HG02981 (cell line): ENCODE data around the gene STK24.

Experiments used
- ATAC-seq: cut with Tn5 transposase; IDR thresholded peaks from one replicate; pipeline ENCODE4 v1.9.1; 2021; ENCODE audit warnings: mild to moderate bottlenecking, moderate library complexity; ENCODE audit not compliant: unreplicated experiment

STK24 gene

DNA sequence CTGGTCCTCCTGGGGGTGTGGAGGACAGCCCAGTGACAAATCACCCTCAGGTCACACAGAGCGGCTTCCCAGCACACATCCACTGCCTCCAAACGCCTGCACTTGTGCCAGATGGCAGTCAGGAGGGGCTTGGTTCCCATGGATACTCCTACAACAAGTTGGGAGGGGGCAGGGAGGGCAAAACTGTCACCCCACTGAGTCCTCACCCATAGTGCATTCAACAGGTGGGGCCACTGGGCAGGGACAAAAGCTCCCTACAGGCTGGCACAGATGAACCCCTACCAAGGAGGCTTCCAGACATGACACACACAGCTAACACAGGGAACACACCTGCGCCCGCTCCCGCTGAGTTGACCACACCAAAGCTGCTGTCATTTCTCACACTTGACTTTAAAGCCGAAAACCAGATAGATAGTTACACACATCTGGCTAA is 120.5 kb downstream of the STK24 start:
- ATAC-seq: no peak

DNA sequence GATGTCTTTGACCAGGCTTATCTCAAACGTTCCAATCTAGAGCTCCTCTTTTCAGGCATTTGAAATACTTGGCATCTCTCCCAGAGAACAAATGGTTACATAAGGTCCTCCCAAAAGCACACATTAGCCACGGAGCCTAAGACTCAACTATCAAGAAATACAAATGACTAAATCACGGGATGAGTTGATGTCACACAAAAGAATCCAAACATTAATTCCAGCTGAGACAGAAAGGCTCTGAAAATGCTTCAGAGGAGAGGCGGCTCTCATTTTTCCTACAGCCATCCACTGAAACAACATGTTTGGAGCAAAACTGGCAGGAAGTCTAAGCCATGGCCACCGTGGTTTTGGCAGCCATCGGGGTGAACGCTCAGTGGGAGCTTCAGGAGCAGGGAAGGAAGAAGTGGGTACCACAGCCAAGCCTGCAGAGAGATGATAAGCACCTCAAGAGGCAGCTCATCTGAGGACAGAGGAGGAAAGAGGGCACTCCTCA is 122.5 kb downstream of the STK24 start:
- no peak for ATAC-seq

DNA sequence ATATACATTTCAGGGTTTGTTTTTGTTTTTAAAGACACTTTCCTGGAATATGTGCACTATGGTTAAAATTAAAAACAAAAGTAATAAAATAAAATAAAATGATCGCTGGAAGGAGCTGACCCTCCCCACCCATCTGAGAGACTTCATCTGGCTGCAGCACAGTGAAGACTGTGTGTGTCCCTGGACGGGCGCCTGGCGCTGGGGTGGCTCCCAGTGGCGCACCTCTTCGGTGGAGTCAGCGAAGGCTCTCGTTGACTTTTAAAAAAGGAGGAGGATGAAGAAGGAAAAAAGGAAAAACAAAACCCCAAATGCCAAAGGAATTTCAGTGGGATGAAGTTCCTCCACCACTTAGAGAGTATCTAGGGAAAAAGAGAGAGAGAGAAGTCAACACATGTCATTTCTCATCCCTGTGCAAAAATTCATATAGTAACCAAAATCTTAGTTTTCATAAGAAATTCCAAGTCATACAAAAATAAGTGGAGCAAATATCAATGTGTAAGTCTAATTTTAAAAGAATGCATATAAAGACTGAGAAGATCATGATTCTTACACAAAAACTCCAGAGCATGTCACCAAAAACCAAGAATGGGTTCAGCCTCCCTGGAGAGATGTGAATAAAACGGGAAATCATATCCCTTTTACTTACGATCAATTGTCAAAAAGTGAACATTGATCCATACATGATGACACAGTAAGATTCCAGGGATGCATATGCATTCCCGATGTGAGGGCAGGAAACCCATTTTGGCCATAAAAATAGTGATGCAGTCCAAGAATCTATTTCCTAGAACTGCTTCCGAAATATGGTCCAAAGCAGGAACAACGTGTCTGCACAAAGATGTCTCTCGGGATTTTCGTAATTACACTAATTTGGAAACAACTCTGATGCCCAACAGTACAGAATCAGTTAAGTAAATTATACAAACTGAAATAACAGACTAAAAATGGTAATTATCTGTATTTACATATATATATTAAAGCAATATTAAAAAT is 123.8 kb downstream of the STK24 start:
- ATAC-seq: no peak

DNA sequence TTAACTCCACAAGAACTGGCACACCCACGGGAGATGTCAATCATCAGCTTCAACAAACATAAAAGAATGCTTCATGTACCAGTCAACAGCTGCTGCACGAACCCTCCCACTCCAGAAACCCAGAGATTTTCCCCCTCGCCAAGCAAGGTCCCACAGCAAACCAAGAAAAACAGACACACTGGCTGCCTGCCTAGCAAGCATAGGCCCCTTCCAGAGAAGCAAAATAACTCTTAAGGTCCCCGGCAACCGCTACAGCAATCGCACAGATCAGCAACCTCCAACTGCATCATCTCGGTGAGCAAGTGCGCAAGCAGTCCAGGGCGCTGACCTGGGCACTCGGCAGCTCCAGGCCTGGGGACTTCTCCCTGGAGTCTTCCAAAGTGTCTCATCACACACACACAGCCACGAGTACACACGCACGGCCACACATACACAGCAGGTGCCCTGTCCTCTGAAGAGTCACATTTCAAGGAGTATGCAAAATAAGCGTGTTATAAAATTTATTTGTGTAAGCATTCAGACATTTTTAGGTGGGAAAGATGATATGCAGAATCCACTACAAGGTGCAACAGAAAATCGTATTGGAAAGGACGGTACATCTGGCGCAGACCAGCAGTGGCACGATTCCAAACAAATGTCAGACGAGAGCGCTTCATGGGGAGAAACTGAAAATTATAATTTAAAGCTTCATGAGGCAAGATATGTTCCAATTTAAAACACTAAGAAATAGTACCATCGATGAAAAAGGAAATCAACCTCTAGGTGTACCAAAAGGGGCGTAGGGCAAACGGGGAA is 125.0 kb downstream of the STK24 start:
- ATAC-seq: no peak

DNA sequence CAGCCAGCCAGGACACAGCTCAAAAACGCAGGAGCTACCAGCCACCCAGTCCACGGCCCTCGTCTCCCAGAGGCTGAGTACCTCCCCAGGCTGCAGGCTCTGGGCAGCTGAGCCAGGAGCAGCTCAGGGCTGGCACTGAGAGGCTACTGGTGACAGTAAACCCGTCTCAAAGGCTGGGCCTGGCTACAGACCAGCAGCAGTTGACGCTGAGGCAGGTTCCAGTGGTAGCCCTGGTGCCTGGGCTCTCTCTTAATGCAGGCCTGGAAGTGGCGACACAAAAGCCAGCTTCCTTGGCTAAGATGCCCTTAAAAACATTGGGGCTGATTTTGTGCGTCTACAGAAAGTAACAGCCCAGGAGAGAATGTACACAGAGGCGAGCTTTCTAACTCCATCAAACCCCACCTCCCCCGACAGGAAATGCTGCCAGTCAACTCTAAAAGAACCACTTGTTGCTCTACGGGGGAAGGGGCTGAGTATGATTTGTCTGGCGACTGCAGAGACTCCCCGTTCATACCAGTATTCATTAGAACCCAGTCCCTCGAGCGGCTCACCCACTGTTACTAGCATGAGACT is 126.3 kb downstream of the STK24 start:
- ATAC-seq: no peak

DNA sequence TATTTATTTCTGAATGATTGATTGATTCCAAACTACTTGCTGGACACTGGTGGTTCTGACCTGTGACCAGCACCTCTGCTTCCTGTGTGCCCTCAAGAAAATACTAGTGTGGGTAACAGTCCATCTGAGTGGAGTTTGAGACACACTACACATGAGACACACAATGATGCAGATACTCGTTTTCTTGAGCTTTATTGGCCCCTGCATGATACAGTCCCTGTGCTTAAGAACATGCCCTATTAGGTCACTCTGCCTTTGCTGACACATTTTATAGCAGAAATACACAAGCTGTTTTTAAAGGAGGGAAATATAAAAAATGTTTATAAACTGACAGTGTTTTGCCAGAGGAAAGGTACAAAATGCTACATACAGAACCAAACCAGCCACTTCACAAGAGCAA is 126.9 kb downstream of the STK24 start:
- ATAC-seq: no peak

DNA sequence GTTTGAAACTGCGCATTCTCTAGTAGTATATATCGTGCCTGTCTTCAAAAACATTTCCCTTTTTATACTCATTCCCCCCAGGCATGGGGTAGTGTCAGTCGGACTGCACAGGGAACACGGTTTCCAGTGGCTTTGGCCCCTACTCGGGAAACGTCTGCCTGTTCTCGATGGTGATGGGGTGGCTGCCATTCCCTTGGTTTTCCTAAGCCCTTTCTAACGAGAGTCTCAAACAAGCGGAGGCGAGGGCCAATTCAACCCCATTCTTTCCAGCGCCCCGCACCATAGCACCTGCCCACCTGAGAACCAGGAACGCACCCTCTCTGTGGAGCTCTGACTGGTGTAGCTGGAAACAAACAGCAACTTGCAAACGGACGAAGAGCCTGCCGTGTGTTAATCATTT is 127.6 kb downstream of the STK24 start:
- no peak for ATAC-seq

DNA sequence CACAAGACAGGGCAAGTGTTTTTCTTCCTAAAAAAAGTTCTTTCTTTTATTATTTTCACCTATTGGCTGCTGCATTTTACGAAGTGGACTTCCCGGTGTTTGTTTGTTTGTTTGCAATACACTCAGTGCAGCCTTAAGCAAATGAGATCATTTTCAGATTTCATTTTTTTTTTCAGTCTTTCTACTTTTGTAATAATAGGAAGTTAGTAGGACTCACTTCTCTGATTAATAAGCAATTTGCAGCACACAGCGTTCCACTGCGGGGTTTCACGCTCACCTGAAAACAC is 128.3 kb downstream of the STK24 start:
- no peak for ATAC-seq

DNA sequence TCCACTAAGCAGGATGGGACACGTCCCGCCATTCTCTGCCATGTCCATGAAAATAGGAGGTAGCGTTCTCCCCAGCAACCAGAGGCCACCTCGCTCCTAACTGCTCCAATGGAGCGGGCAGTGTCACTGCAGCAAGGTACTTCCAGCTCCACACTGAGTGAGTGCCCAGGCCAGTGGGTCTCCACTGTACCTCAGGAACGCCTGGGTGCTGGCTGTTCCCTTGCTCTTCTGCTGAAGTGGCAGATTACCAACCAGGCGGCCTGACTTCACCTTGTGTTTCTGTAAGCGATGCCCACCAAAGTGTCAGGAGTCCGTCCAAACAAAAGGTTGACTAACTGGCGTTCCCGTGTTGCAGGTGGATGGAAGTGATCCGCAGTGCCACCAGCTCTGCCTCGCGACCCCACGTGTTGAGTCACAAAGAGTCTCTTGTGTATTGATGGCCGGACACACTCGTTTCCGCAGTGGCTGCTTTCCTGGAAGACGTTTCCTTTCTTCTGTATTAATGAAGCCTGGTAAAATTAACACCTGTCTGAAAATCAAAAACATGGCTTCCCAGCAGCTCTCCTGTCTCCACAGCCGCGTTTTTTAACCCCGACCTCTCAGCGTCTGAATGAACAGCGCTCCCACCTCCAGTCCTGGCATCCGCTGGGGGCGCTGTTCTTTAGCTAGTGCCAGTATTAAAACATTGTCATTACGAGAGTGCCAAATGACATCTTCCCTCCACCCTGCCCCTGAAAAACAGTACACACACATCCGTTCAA is 128.8 kb downstream of the STK24 start:
- no peak for ATAC-seq

DNA sequence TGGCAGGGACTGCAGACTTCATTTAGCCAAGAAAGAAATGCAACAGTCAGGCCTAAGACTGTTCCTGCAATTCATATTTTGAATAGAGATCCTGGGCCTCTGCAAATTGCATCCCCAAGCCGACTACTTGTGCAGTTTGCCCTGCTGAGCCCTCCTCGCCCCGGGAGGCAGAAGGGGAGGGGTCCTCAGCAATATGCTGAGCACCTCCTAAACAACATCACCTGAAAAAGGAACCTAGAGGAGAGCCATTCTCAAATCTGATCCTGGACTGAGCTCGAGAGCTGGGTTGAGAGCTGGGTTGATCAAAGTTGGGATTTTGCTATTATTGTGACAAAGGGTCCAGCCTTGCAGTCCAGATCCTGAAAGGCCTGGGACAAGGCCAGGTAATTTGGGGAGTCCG is 129.8 kb downstream of the STK24 start:
- no peak for ATAC-seq

DNA sequence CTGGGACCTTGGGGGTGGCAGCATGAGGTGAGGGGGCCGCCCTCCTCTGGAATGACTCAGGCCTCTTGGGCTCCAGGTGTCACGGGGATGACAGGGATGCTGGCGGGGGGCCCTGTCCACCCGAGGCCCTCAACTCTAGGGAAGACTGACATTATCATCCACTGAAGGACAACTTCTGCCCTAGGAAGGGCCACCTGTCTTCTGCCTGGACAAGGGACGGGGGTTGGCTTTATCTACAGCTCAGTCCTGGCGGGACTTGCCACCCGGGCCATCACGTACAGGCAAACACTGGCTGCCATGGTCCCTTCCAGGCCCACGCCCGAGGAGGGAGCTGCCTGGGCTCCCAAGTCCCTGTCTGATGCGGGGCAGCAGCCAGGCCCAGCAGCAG is 130.7 kb downstream of the STK24 start:
- no peak for ATAC-seq

DNA sequence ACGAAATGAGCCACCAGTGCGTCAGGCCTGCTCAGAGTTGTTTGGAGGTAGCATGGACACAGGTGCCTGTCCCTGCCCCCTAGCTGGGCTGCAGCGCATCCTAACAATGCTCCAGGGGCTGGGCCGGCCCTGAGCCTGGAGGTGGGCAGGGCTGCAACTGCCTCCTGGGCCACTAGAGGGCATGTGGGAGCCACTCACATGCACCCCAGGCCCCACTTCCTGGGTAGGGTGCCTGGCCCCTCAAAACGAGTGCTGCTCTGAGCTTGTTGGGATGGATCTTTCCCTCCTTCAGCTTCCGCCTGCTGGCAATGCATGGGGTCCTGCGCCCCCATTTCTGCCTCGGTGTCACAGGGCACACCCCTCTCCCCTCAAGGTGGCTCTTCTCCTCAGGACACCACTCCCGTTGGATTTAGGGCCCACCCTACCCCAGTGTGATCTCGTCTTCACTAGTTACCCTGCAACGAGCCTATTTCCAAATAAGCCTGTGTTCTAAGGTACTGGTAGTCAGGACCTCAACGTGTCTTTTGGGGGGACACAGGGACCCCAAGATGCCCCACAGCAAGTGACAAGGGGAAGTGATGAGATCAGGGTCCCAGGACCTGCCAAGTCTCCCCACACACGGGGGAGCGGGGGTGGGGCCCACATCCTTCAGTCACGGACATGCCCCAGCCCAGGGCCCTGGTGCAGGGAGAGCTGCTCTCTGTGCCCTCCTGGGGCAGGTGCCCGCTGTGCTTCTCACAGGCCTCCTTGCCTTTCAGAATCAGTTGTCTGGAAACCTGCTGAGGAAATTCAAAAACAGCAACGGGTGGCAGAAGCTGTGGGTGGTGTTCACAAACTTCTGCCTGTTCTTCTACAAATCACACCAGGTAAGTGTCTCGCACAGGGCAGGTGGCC is 131.3 kb downstream of the STK24 start:
- ATAC-seq: peak; percentile 91

DNA sequence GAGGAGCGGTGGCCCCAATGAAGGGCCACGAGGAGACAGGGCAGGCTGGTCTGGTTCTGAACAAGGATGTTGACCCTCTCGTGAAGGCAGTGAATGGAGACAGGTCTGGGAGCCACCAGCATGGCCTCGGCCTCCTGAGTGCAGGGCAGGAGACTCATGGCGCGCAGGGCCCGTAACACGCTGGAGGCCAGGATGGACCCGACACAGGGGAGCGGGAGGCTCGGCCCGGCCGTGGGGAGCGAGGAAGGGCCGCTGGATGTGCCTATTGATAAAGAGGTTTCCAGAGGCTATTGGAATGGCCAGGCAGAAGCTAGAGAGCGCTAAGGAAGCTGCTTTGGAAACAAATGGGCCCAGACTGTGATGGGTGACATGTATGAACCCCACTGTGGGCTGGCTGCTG is 132.5 kb downstream of the STK24 start:
- no peak for ATAC-seq

DNA sequence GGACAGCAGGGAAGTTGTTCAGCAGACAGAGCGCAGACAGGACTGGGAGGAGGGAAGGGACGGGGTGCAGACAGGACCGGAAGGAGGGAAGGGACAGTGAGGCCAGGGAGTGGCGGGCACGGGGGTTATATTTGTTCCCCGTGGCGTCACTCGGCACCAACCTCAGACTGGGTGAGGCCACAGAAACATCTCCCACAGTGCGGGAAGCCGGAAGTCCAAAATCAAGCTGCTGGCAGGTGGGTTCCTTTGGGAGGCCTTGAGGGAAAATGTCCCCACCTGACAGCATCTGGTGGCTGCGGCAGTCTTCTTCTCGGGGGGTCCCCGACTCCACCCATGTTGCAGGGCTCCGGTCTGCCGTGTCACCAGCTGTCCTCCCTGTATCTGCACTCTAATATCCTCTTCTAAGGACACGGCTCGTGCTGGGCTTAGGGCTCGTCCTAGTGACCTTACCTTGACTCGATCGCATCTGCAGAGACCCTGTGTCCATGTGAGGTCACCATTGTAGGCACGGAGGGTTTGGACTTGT is 133.0 kb downstream of the STK24 start:
- ATAC-seq: no peak

DNA sequence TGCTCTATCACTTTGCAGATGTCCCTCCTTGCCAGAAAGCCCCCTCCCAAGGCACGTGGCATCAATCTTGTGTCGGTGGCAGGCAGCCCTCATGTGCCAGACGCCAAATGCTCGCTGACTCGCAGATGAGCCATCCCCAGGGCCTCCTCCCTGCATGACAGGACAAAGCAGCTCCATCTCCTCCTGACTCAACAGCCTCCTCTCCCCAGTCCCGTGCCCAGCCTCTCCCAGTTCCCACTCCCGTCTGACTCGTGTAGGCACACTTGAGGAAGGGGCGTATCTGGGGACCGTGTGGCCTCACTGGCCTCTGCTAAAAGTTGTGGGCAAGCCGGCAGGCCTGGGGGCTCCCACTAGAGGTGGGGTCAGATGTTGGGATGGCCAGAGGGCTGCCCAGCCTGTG is 133.6 kb downstream of the STK24 start:
- ATAC-seq: no peak

DNA sequence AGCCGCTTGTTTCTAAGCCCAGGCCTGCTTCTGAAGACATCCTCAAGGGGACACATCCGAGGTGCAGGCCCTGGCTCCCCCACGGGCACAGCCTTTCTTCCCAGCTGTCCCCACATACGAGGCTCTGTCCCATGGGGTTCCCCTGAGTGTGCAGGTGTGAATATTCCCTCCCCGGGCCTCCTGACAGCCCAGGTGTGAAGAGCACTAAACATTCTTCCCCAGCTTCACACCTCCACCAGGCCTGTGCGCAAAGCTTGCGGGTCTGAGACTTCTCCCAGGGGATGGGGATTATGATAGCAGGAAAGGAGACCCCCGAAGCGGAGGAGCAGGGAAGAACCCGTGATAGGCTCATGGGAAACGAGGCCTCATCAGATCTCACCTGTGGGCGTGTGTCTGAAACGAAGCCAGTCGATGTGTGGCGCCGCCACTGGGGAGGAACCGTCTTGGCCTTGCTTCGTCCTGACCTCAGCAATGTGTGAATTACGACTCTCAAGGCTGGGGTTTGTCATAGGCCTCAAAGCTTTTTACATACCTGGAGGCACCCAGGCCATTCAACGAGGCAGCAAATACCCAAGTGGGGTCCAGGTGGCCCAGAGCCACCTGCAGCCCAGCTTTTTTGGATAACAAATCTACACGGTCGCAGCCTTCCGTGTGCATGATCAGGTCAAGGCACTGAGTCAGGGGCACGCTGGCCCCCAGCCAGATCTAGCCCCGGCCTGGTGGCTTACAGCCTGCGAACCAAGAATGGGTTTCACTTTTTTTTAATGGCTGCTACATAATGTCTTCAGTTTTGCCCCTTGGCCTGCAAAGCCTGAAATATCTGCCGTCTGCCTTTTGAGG is 134.3 kb downstream of the STK24 start:
- no peak for ATAC-seq

DNA sequence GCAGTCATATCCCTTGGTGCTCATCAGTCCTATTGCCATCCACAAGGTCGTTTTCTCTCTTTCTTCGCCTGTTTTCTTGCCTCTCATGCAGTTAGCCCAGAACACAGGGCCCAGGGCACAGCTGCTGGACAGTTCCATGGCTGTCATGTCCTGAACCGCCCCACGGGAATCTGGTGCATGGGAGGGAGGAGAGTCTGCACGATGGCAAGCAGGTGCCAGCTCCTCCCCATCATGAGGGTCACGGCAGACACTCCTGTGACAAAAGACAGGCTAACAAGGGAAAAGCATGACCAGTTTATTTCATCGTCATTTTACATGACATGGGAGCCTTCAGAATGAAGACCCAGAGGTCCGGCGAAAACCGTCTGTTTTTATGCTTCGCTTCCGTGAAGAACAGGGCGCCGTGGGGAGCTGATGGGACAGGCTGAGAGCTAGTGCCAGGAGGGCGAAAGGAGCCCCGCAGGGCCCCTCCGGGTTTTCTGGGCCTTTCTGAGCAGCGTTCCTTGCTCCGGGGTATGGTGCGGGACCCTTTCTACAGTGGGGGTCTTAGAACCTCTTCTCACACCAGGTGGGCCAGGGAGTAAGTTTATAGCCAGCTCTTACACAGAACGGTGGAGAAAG is 135.7 kb downstream of the STK24 start:
- ATAC-seq: no peak

DNA sequence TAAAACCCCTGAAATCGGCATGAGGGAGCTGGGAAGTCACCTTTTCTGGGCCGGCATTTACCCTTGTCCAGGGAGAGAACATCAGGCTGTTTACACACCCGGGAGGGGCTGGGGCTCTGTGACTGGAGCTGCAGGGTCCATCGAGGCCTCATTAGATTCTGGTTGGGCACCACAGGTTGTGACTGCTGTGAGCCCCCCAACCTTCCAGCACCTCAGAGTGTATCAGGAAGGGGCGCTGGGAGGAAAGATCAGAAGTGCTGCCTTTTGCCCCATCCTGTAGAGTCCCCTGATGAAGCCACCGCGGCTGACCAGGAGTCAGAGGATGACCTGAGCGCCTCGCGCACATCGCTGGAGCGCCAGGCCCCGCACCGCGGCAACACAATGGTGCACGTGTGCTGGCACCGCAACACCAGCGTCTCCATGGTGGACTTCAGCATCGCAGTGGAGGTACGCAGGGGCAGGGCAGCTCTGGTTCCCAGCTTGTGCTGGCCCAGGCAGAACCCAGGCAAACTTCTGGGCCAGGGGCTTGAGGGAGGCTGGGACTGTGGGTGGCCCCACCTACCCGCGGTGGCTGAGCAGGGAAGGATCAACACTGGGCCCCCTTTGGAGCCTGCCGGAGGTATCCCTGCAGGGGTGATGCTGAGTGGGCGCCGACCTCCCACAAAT is 136.4 kb downstream of the STK24 start:
- no peak for ATAC-seq
